ENCODE measurements around the gene EIF2A.
"Not testable (repeated sequence)": the region's sequence is repeated elsewhere in the genome, so short reads cannot be mapped to it uniquely, and the experiment has no call there.

The EIF2A gene

DNA sequence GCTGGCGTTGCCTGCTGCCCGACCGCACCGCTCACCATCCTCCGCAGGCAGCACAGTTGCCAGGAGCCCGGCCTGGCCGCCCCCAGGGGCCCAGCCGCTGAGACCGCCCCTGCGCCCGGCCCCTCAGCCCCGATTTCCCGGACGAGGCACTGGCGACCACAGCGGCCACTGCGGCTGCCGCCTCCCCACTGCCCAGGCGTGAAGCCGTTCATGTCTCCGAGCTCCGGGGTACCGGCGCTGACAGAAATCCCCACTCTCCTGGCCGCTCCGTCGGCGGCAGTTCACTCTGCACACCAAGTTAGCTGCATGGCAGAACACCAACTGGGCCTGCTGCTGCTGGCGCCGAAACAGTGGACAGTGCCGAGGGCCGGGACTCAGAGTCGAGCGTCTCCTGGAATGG, 65.1 kb downstream of the EIF2A start:
- TF ChIP-seq, protein P1, sequence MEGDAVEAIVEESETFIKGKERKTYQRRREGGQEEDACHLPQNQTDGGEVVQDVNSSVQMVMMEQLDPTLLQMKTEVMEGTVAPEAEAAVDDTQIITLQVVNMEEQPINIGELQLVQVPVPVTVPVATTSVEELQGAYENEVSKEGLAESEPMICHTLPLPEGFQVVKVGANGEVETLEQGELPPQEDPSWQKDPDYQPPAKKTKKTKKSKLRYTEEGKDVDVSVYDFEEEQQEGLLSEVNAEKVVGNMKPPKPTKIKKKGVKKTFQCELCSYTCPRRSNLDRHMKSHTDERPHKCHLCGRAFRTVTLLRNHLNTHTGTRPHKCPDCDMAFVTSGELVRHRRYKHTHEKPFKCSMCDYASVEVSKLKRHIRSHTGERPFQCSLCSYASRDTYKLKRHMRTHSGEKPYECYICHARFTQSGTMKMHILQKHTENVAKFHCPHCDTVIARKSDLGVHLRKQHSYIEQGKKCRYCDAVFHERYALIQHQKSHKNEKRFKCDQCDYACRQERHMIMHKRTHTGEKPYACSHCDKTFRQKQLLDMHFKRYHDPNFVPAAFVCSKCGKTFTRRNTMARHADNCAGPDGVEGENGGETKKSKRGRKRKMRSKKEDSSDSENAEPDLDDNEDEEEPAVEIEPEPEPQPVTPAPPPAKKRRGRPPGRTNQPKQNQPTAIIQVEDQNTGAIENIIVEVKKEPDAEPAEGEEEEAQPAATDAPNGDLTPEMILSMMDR (conservative IDR thresholded peaks at IDR 0.05), result no peak
- TF ChIP-seq ZFX (IDR thresholded peaks at IDR 0.05), result no peak
- H3K27ac ChIP-seq, result no peak overlapping the region

DNA sequence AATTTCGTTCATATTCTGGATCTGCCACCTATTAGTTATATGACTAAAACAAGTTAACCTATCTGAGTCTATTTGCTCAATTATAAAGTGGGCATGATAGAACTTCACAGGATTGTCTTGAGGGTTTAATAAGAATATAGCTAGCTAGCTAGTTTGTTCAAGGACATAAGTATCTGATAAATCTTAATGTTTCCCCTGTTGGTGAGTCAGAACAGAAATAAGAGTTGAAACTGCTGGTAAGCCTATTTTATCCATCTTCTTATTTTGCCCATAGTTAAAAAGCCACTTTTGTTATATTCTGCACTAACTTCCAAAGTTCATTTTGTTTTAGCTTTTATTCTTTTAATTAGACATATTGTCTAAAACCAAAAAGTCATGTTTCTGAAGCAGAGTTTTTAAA, 65.9 kb downstream of the EIF2A start:
- no peak overlapping the region for H3K27ac ChIP-seq
- TF ChIP-seq, protein P1 (conservative IDR thresholded peaks at IDR 0.05), result no peak
- no peak for TF ChIP-seq ZFX (IDR thresholded peaks at IDR 0.05)

DNA sequence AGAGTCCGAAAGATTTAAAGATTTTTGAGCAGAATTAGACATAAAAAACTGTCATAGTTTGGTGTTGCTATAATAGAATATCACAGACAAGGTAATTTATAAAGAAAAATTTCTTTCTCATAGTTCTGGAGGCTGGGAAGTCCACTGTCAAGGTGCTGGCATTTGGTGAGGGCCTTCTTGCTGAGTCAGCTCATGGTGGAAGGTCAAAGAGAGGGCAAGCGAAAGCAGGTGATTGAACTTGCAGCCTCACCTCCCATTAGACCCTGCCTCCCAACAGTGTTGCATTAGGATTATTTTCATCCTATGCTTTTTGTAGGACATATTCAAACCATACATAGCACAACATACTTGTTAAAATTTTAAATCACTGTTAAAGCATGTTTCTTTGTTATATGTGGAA, 66.4 kb downstream of the EIF2A start:
- H3K27ac ChIP-seq, result no peak overlapping the region
- no peak for TF ChIP-seq ZFX (IDR thresholded peaks at IDR 0.05)
- TF ChIP-seq, protein P1 (conservative IDR thresholded peaks at IDR 0.05), result no peak

DNA sequence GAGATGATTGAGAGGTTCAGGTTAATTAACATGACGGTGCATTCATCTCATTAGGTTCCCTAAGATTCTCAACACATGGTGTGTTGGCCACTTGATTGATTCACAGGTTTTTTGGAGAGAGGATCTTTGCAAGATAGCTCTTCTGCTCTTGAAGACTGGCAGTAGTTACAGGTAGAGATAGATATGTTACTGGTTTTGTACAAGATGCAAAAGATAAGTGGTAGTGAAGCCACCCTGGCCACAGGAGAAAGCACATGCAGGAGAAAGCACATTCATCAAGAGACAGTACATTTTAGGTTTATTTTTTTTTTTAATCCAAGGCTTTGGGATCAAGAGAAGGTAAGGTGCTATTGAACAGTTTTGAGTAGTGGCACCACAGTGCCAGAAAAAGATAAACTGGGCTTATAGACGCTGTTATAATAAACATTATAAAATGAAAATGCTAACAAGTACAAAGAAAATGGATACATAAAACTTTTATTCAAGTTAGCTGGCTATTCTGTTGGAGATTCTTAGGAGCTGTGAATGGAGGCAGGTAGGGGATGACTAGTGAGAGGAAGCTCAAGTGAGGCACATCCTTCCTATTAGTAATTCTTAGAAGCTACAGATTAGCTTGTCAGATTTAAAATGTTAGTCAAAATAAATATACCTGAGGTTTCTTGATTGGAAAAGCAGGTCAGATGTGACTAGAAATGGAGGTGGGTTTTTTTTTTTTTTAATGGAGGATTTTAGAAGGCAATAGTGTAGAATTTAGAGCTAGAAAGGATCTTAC, 67.3 kb downstream of the EIF2A start:
- TF ChIP-seq, protein P1 (conservative IDR thresholded peaks at IDR 0.05), result no peak
- no peak overlapping the region for H3K27ac ChIP-seq

DNA sequence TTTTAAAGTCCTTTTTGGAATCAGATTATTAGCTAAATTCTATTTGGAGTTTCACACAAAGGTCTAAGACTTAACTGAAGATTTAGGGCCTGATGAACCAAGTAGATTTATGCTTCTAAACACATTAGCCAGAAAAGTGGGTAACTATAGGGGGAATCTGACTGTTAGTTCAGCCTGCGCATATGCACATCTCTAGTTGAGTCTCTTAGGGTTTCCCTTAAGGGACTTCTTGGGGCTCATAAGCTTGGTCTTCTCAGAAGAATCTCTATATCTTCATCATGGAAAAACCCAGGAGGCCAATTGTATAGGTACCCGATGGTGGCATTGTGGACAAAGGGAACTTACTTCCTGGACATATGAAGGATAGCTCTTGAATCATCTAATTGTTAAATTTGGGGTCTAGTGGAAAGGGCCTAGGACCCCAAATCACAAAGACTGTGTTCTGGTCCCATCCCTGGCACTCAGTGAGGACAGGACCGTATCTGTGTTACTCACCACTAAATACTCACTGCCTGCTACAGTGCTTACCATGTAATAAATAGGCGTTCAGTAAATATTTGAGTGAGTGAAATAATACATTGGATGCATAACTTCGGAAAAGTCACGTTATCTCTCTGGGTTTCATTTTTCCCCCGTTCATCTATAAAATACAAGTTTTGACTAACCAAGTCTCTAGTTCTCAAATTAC, 73.6 kb downstream of the EIF2A start:
- TF ChIP-seq, protein P1 (conservative IDR thresholded peaks at IDR 0.05), result no peak
- no peak for TF ChIP-seq ZFX (IDR thresholded peaks at IDR 0.05)
- no peak overlapping the region for H3K27ac ChIP-seq

DNA sequence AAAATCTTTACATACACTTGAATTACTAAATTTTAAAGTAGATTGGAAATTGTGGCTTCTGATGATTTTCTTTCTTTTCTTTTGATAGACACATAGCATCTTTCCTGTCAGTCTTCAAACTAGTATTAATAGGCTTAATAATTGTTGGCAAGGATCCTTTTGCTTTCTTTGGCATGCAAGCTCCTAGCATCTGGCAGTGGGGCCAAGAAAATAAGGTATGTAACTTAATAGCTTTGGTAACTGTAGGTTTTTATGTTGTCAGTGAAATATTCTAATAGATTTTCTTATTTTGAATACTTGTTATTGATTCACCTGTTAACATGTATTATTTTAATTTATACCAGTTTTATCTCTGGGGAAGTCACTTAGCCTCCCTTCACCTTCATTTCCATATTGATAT, 76.4 kb downstream of the EIF2A start:
- H3K27ac ChIP-seq, result not testable (repeated sequence)

DNA sequence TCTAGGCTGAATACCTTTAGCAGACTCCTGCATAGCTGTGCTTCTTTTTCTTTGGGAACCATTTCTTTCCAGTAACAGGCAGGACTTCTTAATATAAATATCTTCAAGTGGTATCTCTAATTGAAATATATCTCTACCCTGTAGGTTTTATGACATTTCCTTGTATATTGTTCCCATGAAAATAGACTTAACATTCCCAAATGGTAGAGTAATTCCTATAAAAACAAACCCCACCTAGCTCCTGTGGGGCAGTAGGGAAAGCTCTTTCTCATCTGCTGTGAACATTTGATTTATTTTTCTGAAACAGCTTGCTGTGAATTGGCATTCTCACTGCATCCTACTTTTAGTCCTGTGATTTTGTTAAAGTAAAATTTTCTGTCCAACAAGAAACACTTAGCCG, 77.4 kb downstream of the EIF2A start:
- TF ChIP-seq, protein P1 (conservative IDR thresholded peaks at IDR 0.05), result no peak
- TF ChIP-seq ZFX (IDR thresholded peaks at IDR 0.05), result no peak
- no peak overlapping the region for H3K27ac ChIP-seq

All from C4-2B (cell line).